Measurements from ENCODE around the gene CA11. TPM values are rescaled to one million over a fixed set of nuclear protein-coding genes. Genes with fewer than 3 reads are reported as not detected.

The CA11 gene
- total and polyA plus RNA-seq, 9 of the 15 experiments (the other 6 are each of a cell fraction or from before 2014, with no cell fraction given) = 2.9 to 19.9 (median 8.3) TPM

GRCh38 chr19:48623556-48624066 lies 22.4 kb downstream of the CA11 start (continued):
- TF ChIP-seq, protein P1, sequence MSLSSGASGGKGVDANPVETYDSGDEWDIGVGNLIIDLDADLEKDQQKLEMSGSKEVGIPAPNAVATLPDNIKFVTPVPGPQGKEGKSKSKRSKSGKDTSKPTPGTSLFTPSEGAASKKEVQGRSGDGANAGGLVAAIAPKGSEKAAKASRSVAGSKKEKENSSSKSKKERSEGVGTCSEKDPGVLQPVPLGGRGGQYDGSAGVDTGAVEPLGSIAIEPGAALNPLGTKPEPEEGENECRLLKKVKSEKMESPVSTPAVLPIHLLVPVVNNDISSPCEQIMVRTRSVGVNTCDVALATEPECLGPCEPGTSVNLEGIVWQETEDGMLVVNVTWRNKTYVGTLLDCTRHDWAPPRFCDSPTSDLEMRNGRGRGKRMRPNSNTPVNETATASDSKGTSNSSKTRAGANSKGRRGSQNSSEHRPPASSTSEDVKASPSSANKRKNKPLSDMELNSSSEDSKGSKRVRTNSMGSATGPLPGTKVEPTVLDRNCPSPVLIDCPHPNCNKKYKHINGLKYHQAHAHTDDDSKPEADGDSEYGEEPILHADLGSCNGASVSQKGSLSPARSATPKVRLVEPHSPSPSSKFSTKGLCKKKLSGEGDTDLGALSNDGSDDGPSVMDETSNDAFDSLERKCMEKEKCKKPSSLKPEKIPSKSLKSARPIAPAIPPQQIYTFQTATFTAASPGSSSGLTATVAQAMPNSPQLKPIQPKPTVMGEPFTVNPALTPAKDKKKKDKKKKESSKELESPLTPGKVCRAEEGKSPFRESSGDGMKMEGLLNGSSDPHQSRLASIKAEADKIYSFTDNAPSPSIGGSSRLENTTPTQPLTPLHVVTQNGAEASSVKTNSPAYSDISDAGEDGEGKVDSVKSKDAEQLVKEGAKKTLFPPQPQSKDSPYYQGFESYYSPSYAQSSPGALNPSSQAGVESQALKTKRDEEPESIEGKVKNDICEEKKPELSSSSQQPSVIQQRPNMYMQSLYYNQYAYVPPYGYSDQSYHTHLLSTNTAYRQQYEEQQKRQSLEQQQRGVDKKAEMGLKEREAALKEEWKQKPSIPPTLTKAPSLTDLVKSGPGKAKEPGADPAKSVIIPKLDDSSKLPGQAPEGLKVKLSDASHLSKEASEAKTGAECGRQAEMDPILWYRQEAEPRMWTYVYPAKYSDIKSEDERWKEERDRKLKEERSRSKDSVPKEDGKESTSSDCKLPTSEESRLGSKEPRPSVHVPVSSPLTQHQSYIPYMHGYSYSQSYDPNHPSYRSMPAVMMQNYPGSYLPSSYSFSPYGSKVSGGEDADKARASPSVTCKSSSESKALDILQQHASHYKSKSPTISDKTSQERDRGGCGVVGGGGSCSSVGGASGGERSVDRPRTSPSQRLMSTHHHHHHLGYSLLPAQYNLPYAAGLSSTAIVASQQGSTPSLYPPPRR (CRISPR knock-in tag; IDR thresholded peaks at IDR 0.05; ENCODE audit: borderline replicate concordance) = 0 out of 2 replicates have a peak, but pooled peaks have one; percentile 4
- TF ChIP-seq ZNF586 (CRISPR knock-in tag; conservative IDR thresholded peaks at IDR 0.05) (no peak), PPARD (CRISPR knock-in tag; IDR thresholded peaks at IDR 0.05) (no peak), SRSF1 (IDR thresholded peaks at IDR 0.05; ENCODE audit: low read depth, low read length) (no peak), STAT5B (CRISPR knock-in tag; IDR thresholded peaks at IDR 0.05) (no peak), MEIS2 (IDR thresholded peaks at IDR 0.05; ENCODE audit: partially characterized antibody) (peak; percentile 11), ZNF197 (CRISPR knock-in tag; IDR thresholded peaks at IDR 0.05; ENCODE audit: low read depth) (0 out of 2 replicates have a peak, but pooled peaks have one; percentile 60), ZNF282 (CRISPR knock-in tag; IDR thresholded peaks at IDR 0.05) (no peak), THRA (IDR thresholded peaks at IDR 0.05) (no peak), ZNF408 (CRISPR knock-in tag; IDR thresholded peaks at IDR 0.05; ENCODE audit: low read depth) (no peak), ZNF436 (CRISPR knock-in tag; IDR thresholded peaks at IDR 0.05) (no peak), KDM5B (IDR thresholded peaks at IDR 0.05; ENCODE audit: insufficient replicate concordance, low read depth, low read length) (no peak), POU5F1 (IDR thresholded peaks at IDR 0.05; ENCODE audit: borderline replicate concordance, low read depth, low read length, partially characterized antibody) (no peak), ARNT (IDR thresholded peaks at IDR 0.05) (peak; percentile 23 to 56; a peak in 1 of 4 replicates), HDAC1 (IDR thresholded peaks at IDR 0.05) (peak in 1 of 2 experiments; percentile 65; a peak in 2 of 4 replicates), HOXB6 (CRISPR knock-in tag; IDR thresholded peaks at IDR 0.05; ENCODE audit: borderline replicate concordance) (no peak), GATA2 (CRISPR knock-in tag; IDR thresholded peaks at IDR 0.05) (peak; percentile 49)
- TF ChIP-seq, protein P2, sequence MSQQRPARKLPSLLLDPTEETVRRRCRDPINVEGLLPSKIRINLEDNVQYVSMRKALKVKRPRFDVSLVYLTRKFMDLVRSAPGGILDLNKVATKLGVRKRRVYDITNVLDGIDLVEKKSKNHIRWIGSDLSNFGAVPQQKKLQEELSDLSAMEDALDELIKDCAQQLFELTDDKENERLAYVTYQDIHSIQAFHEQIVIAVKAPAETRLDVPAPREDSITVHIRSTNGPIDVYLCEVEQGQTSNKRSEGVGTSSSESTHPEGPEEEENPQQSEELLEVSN (IDR thresholded peaks at IDR 0.05; ENCODE audit: borderline replicate concordance in 1 of 2, extremely low read depth in 1 of 2, insufficient read depth in 1 of 2, insufficient read length in 1 of 2, low read depth in 1 of 2, low read length in 1 of 2, poor library complexity in 1 of 2, severe bottlenecking in 1 of 2) = no peak
- TF ChIP-seq, protein P3, sequence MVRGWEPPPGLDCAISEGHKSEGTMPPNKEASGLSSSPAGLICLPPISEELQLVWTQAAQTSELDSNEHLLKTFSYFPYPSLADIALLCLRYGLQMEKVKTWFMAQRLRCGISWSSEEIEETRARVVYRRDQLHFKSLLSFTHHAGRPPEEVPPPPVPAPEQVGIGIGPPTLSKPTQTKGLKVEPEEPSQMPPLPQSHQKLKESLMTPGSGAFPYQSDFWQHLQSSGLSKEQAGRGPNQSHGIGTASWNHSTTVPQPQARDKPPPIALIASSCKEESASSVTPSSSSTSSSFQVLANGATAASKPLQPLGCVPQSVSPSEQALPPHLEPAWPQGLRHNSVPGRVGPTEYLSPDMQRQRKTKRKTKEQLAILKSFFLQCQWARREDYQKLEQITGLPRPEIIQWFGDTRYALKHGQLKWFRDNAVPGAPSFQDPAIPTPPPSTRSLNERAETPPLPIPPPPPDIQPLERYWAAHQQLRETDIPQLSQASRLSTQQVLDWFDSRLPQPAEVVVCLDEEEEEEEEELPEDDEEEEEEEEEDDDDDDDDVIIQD (CRISPR knock-in tag; IDR thresholded peaks at IDR 0.05) = no peak

All from K562 (cell line).